GM23338 (cell line): ENCODE measurements around the gene FARP1. TPM values are rescaled to one million over a fixed set of nuclear protein-coding genes. Genes with fewer than 3 reads are reported as not detected.

Experiments
- ATAC-seq: fragments of 200-7000 bp; cut with Tn5 transposase; 3 replicates; pipeline ENCODE4 v1.9.1; 2020
- DNase-seq: peaks from one replicate; pipeline ENCODE4 v3.0.0-alpha.2; 2015; ENCODE audit warnings: low spot score
- H2AFZ ChIP-seq: fragments of 200-600 bp; sonication (generic); 2 replicates; pipeline ENCODE4 v1.8.0; 2016; ENCODE audit warnings: antibody characterized with exemption, mild to moderate bottlenecking, moderate library complexity
- H3F3A ChIP-seq: fragments of 200-600 bp; sonication (generic); replicated peaks from 2 replicates; pipeline ENCODE4 v1.8.0; 2017; ENCODE audit warnings: antibody characterized with exemption, mixed run types, low read depth
- H3K27ac ChIP-seq: fragments of 200-600 bp; sonication (generic); 2 replicates; pipeline ENCODE4 v1.6.1; 2016; ENCODE audit warnings: low read depth
- H3K27me3 ChIP-seq: fragments of 200-600 bp; sonication (generic); 2 replicates; pipeline ENCODE4 v1.8.0; 2016; ENCODE audit warnings: mild to moderate bottlenecking, mixed run types, moderate library complexity; ENCODE audit not compliant: insufficient read depth
- H3K36me3 ChIP-seq: fragments of 200-600 bp; sonication (generic); 2 replicates; pipeline ENCODE4 v1.8.0; 2016; ENCODE audit warnings: mild to moderate bottlenecking; ENCODE audit not compliant: insufficient read depth
- H3K4me1 ChIP-seq: fragments of 200-600 bp; sonication (generic); 2 replicates; pipeline ENCODE4 v1.8.0; 2016; ENCODE audit warnings: mild to moderate bottlenecking, moderate library complexity; ENCODE audit not compliant: insufficient read depth
- H3K4me2 ChIP-seq: fragments of 200-600 bp; sonication (generic); 2 replicates; pipeline ENCODE4 v1.7.1; 2017; ENCODE audit warnings: mixed run types
- H3K4me3 ChIP-seq: fragments of 200-600 bp; sonication (generic); 2 replicates; pipeline ENCODE4 v1.6.1; 2016; ENCODE audit warnings: mixed run types
- H3K79me2 ChIP-seq: fragments of 200-600 bp; sonication (generic); replicated peaks from 2 replicates; pipeline ENCODE4 v1.8.0; 2017; ENCODE audit warnings: mild to moderate bottlenecking; ENCODE audit not compliant: insufficient read depth
- H3K9me2 ChIP-seq: fragments of 200-600 bp; sonication (generic); 2 replicates; pipeline ENCODE4 v1.8.0; 2017; ENCODE audit not compliant: insufficient read depth
- H4K20me1 ChIP-seq: fragments of 200-600 bp; sonication (generic); replicated peaks from 2 replicates; pipeline ENCODE4 v1.8.0; 2017; ENCODE audit warnings: mild to moderate bottlenecking; ENCODE audit not compliant: insufficient read depth
- H3K27ac Mint-ChIP-seq: 2 replicates; pipeline ENCODE4 v1.8.0; 2020; ENCODE audit warnings: inconsistent platforms, mild to moderate bottlenecking, moderate library complexity, mixed read lengths
- H3K27me3 Mint-ChIP-seq: 3 replicates; pipeline ENCODE4 v1.8.0; 2022; ENCODE audit warnings: low read depth, mild to moderate bottlenecking, moderate library complexity, mixed read lengths, inconsistent platforms; ENCODE audit not compliant: insufficient read depth, poor library complexity
- H3K36me3 Mint-ChIP-seq: 3 replicates; pipeline ENCODE4 v1.8.0; 2021; ENCODE audit warnings: low read depth, mild to moderate bottlenecking, inconsistent platforms, moderate library complexity, mixed read lengths
- H3K4me1 Mint-ChIP-seq: 3 replicates; pipeline ENCODE4 v1.8.0; 2020; ENCODE audit warnings: mild to moderate bottlenecking, inconsistent platforms, mixed read lengths
- H3K4me3 Mint-ChIP-seq: 3 replicates; pipeline ENCODE4 v1.8.0; 2021; ENCODE audit warnings: moderate library complexity, mild to moderate bottlenecking, inconsistent platforms, mixed read lengths
- H3K9me3 Mint-ChIP-seq: 3 replicates; pipeline ENCODE4 v1.8.0; 2020; ENCODE audit warnings: moderate library complexity, mild to moderate bottlenecking, inconsistent platforms, mixed read lengths
- CREB1 ChIP-seq: fragments of 250-450 bp; sonication (Bioruptor Pico); IDR thresholded peaks from 2 replicates; pipeline ENCODE4 v1.5.0; 2020; ENCODE audit warnings: low read depth, mild to moderate bottlenecking, moderate library complexity
- CTCF ChIP-seq, 2 experiments: fragments of 200-600 bp in 1 of 2; sonication (generic) in 1 of 2; conservative IDR thresholded peaks; 2 replicates each; pipeline versions ENCODE4 v1.5.1 to v1.6.1; 2016 to 2017; ENCODE audit warnings: antibody characterized with exemption in 2 of 2, low read depth in 2 of 2, mild to moderate bottlenecking in 2 of 2, moderate library complexity in 1 of 2
- EZH2phosphoT487 ChIP-seq: fragments of 200-600 bp; sonication (generic); IDR thresholded peaks from one replicate; pipeline ENCODE4 v1.8.1; 2018; ENCODE audit warnings: antibody characterized with exemption; ENCODE audit not compliant: unreplicated experiment
- POLR2AphosphoS5 ChIP-seq: IDR thresholded peaks from 2 replicates; pipeline ENCODE4 v1.6.1; 2016; ENCODE audit warnings: antibody characterized with exemption, low read depth
- REST ChIP-seq: IDR thresholded peaks from one replicate; pipeline ENCODE4 v1.6.1; 2018; ENCODE audit warnings: antibody characterized with exemption; ENCODE audit not compliant: unreplicated experiment
- polyA plus RNA-seq: library from polyadenylated mRNA; unstranded; fragments of >200 nt; fragmentation: Nextera tagmentation; extraction: Ambion mirVana; gene quantifications from 2 replicates; pipeline ENCODE4 v1.2.1, GENCODE V29; 2016
- total RNA-seq: library from RNA; depleted of rRNA; stranded (reverse); fragments of >200 nt; shearing (Covaris generic); gene quantifications from 2 replicates; pipeline ENCODE4 v1.2.3, GENCODE V29; 2014
- TF ChIP-seq, protein P1 (sequence below): fragments of 250-450 bp; sonication (Bioruptor Pico); IDR thresholded peaks from 2 replicates; pipeline ENCODE4 v1.5.0; 2020; ENCODE audit warnings: mild to moderate bottlenecking, moderate library complexity

Gene FARP1
- total and polyA plus RNA-seq, 2 experiments from 2014 or later: 53.6 to 82.5 TPM

- no peak overlapping the region for H3K27ac ChIP-seq
- H3K79me2 ChIP-seq: no peaks in the 10 kb centered on the region
- Mint-ChIP-seq H3K4me3 (no peak overlapping the region), H3K4me1 (peaks cover 11% of the 10 kb centered on the region), H3K9me3 (no peaks in the 10 kb centered on the region; the same call in 2 of the 3 replicates), H3K27me3 (peaks cover 25% of the 10 kb centered on the region), H3K36me3 (peaks cover 19% of the 10 kb centered on the region), H3K27ac (no peak overlapping the region)
- H3K4me1 ChIP-seq: peaks cover 5% of the 10 kb centered on the region
- no peak for DNase-seq
- no peak overlapping the region for H3K4me3 ChIP-seq
- no peak for TF ChIP-seq CREB1 (CRISPR knock-in tag)
- TF ChIP-seq REST: peak; percentile 24
- no peaks in the 10 kb centered on the region for H3F3A ChIP-seq
- ATAC-seq: no peak
- H3K4me2 ChIP-seq: no peak overlapping the region
- no peaks in the 10 kb centered on the region for H4K20me1 ChIP-seq
- H3K27me3 ChIP-seq: no peaks in the 10 kb centered on the region
- H3K36me3 ChIP-seq: no peaks in the 10 kb centered on the region
- no peaks in the 10 kb centered on the region for H3K9me2 ChIP-seq
- no peak overlapping the region for H2AFZ ChIP-seq
Observed at GRCh38 chr13:98441056-98441676, 298.3 kb downstream of the FARP1 start.

DNA sequence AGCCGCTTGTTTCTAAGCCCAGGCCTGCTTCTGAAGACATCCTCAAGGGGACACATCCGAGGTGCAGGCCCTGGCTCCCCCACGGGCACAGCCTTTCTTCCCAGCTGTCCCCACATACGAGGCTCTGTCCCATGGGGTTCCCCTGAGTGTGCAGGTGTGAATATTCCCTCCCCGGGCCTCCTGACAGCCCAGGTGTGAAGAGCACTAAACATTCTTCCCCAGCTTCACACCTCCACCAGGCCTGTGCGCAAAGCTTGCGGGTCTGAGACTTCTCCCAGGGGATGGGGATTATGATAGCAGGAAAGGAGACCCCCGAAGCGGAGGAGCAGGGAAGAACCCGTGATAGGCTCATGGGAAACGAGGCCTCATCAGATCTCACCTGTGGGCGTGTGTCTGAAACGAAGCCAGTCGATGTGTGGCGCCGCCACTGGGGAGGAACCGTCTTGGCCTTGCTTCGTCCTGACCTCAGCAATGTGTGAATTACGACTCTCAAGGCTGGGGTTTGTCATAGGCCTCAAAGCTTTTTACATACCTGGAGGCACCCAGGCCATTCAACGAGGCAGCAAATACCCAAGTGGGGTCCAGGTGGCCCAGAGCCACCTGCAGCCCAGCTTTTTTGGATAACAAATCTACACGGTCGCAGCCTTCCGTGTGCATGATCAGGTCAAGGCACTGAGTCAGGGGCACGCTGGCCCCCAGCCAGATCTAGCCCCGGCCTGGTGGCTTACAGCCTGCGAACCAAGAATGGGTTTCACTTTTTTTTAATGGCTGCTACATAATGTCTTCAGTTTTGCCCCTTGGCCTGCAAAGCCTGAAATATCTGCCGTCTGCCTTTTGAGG, 299.7 kb downstream of the FARP1 start:
- peaks cover 24% of the 10 kb centered on the region for H3K36me3 Mint-ChIP-seq
- Histone ChIP-seq H3K4me2 (no peak overlapping the region), H3K36me3 (0 out of 2 replicates have a peak, but pooled peaks cover 4% of the 10 kb centered on the region), H3K4me3 (no peak overlapping the region), H3F3A (no peaks in the 10 kb centered on the region), H3K79me2 (no peaks in the 10 kb centered on the region), H3K9me2 (no peaks in the 10 kb centered on the region), H3K27me3 (no peaks in the 10 kb centered on the region), H4K20me1 (no peaks in the 10 kb centered on the region), H2AFZ (no peak overlapping the region), H3K4me1 (peaks cover 5% of the 10 kb centered on the region), H3K27ac (no peak overlapping the region)
- H3K27ac Mint-ChIP-seq: no peak overlapping the region; the same call in 1 of the 2 replicates
- peaks cover 8% of the 10 kb centered on the region for H3K4me1 Mint-ChIP-seq
- H3K4me3 Mint-ChIP-seq: no peak overlapping the region
- no peaks in the 10 kb centered on the region; the same call in 2 of the 3 replicates for H3K9me3 Mint-ChIP-seq
- ATAC-seq (no peak), DNase-seq (no peak)
- peaks cover 24% of the 10 kb centered on the region for H3K27me3 Mint-ChIP-seq
- TF ChIP-seq POLR2AphosphoS5 (no peak), CTCF (conservative IDR thresholded peaks at IDR 0.05; ENCODE audit: low read depth in 2 of 2) (no peak), EZH2phosphoT487 (no peak)
- TF ChIP-seq, protein P1, sequence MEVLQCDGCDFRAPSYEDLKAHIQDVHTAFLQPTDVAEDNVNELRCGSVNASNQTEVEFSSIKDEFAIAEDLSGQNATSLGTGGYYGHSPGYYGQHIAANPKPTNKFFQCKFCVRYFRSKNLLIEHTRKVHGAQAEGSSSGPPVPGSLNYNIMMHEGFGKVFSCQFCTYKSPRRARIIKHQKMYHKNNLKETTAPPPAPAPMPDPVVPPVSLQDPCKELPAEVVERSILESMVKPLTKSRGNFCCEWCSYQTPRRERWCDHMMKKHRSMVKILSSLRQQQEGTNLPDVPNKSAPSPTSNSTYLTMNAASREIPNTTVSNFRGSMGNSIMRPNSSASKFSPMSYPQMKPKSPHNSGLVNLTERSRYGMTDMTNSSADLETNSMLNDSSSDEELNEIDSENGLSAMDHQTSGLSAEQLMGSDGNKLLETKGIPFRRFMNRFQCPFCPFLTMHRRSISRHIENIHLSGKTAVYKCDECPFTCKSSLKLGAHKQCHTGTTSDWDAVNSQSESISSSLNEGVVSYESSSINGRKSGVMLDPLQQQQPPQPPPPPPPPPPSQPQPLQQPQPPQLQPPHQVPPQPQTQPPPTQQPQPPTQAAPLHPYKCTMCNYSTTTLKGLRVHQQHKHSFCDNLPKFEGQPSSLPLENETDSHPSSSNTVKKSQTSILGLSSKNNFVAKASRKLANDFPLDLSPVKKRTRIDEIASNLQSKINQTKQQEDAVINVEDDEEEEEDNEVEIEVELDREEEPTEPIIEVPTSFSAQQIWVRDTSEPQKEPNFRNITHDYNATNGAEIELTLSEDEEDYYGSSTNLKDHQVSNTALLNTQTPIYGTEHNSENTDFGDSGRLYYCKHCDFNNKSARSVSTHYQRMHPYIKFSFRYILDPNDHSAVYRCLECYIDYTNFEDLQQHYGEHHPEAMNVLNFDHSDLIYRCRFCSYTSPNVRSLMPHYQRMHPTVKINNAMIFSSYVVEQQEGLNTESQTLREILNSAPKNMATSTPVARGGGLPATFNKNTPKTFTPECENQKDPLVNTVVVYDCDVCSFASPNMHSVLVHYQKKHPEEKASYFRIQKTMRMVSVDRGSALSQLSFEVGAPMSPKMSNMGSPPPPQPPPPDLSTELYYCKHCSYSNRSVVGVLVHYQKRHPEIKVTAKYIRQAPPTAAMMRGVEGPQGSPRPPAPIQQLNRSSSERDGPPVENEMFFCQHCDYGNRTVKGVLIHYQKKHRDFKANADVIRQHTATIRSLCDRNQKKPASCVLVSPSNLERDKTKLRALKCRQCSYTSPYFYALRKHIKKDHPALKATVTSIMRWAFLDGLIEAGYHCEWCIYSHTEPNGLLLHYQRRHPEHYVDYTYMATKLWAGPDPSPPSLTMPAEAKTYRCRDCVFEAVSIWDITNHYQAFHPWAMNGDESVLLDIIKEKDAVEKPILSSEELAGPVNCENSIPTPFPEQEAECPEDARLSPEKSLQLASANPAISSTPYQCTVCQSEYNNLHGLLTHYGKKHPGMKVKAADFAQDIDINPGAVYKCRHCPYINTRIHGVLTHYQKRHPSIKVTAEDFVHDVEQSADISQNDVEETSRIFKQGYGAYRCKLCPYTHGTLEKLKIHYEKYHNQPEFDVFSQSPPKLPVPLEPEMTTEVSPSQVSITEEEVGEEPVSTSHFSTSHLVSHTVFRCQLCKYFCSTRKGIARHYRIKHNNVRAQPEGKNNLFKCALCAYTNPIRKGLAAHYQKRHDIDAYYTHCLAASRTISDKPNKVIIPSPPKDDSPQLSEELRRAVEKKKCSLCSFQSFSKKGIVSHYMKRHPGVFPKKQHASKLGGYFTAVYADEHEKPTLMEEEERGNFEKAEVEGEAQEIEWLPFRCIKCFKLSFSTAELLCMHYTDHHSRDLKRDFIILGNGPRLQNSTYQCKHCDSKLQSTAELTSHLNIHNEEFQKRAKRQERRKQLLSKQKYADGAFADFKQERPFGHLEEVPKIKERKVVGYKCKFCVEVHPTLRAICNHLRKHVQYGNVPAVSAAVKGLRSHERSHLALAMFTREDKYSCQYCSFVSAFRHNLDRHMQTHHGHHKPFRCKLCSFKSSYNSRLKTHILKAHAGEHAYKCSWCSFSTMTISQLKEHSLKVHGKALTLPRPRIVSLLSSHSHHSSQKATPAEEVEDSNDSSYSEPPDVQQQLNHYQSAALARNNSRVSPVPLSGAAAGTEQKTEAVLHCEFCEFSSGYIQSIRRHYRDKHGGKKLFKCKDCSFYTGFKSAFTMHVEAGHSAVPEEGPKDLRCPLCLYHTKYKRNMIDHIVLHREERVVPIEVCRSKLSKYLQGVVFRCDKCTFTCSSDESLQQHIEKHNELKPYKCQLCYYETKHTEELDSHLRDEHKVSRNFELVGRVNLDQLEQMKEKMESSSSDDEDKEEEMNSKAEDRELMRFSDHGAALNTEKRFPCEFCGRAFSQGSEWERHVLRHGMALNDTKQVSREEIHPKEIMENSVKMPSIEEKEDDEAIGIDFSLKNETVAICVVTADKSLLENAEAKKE (CRISPR knock-in tag): no peak
